Measurements from ENCODE around the gene PRG3.
"Not testable (repeated sequence)": the region's sequence is repeated elsewhere in the genome, so short reads cannot be mapped to it uniquely, and the experiment has no call there.

PRG3 gene

DNA sequence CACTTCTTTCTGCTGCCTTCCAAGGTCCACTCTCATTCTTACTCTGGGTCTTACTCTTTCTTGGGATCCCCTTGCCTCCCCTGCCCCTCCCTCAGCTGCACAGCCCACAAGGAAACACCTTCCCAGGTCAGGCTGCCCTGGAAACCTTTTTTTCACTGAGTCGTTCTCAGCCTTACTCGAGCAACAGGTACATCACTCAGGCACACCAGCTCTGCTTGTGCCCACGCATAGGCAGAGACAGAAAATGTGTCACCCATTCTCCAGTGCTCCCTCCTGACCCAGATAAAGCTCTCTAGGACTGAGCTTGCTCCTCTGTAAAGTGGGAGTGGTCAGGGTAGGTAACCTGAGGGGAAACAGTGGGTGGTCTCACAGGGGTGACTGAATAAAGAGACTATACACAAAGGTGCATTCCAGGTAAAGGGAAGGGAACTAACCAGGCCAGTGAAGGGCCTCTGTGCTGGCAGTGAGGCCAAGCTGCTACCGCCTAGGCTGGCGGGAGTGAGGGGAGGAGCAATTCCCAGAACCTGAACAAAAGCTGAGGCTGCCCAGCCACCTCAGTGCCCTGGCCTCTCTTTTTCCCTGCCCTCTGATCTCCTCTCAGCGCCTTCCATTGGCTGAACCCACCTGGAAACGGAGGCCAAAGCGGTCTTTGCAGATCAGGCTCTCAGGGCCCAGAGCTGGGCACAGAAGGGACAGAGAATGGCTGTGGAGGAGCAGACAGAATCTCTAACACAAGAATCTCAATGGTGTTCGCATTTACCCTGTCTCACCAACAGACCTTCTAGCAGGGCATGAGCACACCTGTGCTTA, 15.9 kb downstream of the PRG3 start:
- TF ChIP-seq, protein P1, sequence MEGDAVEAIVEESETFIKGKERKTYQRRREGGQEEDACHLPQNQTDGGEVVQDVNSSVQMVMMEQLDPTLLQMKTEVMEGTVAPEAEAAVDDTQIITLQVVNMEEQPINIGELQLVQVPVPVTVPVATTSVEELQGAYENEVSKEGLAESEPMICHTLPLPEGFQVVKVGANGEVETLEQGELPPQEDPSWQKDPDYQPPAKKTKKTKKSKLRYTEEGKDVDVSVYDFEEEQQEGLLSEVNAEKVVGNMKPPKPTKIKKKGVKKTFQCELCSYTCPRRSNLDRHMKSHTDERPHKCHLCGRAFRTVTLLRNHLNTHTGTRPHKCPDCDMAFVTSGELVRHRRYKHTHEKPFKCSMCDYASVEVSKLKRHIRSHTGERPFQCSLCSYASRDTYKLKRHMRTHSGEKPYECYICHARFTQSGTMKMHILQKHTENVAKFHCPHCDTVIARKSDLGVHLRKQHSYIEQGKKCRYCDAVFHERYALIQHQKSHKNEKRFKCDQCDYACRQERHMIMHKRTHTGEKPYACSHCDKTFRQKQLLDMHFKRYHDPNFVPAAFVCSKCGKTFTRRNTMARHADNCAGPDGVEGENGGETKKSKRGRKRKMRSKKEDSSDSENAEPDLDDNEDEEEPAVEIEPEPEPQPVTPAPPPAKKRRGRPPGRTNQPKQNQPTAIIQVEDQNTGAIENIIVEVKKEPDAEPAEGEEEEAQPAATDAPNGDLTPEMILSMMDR (IDR thresholded peaks at IDR 0.05; ENCODE audit: low read depth, low read length), result no peak
- no peak overlapping the region for H3K4me3 ChIP-seq (ENCODE audit: low read depth, low read length)

DNA sequence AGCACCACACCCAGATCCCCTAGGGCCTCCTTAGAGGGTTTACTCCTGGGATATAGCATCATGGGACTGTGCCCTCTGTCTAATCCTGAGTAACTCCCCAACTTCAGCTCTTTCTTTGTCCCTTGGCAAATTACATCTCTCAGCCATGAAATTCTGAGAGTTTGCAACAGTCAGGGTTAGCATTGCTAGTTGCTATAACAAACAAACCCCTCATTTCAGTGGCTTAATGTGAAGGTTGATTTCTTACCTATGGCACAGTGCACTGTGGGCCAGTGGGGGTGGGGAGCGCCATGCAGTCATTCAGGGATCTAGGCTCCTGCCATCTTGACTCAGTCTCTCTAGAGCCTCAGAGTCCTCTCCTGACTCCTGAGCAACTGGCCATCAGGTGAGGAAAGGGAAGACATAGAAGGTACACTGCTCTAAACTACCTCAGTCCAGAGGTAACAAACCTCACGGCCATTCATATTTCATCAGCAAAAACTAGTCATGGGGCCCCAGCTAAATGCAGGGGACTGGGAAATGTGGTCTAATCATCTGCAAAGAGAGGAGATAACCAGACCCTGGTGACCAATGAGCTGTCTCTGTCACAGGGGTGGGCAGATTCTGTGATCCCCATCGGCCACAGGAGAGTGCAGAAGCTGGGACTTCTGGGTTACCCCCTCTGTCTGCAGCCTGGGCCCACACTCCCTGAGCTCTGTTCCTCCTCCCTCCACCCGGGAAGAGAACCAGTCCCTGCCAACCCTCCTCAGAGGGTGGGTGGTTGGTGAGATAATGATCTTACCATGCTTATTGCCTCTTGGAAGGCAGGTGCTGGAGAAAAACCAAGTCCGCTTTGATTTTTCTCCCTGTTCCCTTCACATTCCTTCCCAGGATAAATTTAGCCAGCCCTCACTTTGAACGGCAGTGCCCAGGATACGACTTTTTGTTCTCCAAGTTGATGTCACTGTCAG, 17.5 kb downstream of the PRG3 start:
- TF ChIP-seq, protein P1 (IDR thresholded peaks at IDR 0.05; ENCODE audit: low read depth, low read length), result no peak
- H3K4me3 ChIP-seq (ENCODE audit: low read depth, low read length), result no peak overlapping the region

DNA sequence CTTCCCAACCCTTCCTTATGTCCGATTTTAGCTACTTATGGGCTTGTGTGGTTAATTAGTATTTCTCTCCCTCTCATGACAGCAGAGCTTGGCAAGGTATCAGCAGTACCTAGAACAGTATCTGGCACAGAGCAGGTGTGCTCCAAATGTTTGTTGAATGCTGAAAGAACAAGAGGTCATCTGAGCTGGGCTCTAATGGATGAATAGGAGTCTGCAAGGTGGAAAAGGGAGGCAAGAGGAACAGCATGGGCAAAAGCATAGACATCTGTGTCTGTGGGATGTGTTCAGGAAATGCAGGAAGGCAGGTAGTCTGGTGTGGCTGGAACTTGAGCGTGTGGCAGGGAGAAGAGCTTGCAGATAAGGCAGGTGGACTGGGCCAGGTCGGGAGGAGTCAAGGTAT, 19.0 kb downstream of the PRG3 start:
- TF ChIP-seq, protein P1 (IDR thresholded peaks at IDR 0.05; ENCODE audit: low read depth, low read length), result no peak
- no peak overlapping the region for H3K4me3 ChIP-seq (ENCODE audit: low read depth, low read length)

DNA sequence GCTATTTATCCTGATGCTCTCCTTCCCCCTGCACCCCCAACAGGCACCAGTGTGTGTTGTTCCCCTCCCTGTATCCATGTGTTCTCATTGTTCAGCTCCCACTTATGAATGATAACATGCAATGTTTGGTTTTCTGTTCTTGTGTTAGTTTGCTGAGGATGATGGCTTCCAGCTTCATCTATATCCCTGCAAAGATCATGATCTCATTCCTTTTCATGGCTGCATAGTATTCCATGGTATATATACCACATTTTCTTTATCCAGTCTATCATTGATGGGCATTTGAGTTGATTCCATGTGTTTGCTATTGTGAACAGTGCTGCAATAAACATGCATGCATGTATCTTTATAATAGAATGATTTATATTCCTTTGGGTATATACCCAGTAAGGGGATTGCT, 19.5 kb downstream of the PRG3 start:
- not testable (repeated sequence) for H3K4me3 ChIP-seq (ENCODE audit: low read depth, low read length)

DNA sequence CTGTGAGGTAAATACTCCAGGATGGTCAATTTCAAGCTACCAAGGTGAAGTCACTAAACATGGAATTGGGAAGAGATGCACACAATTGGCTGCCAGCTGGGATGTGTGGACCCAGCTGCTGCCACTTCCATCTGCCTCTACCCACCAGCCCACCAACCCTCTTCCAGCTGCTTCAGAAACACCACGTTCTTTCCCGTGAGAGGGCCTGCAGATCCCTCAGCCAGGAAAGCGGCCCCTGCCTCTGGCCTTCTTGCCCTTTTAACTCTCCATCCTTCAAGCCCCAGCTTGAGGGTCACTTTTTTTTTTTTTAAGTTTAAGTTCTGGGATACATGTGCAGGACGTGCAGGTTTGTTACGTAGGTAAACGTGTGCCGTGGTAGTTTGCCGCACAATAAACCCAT, 20.0 kb downstream of the PRG3 start:
- no peak overlapping the region for H3K4me3 ChIP-seq (ENCODE audit: low read depth, low read length)

DNA sequence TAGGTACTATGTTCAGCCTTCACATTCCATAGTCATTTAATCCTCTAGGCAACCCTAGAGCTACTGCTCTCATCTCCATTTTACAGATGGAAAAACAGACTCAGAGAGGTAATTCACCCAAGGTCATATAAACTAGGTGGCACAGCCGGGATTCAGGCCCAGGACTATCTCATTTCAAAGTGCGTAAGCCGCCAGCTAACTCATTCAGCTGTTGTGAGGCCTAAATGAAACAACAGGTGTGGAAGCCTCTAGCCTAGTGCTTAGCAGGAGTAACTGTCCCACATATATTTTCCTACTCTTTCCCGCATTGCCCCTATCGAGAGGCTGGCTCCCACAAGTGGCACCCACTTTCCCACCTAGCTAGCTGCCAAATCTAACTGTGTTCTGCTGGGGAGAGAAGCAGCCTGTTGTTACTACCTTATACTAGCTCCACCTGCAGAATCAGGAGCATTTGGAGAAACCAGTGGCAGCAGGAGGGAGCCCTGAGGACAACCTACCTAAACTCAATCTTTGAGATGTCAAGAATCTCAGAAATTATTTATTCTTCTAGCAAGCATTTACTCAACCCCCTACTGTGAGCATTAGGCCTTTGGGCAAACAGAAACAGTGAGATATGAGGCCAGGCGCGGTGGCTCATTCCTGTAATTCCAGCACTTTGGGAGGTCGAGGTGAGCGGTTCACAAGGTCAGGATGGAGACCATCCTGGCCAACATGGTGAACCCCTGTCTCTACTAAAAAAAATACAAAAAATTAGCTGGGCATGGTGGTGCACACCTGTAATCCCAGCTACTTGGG, 20.9 kb downstream of the PRG3 start:
- no peak overlapping the region for H3K4me3 ChIP-seq (ENCODE audit: low read depth, low read length)

More for the DNA sequence above, 20.0 kb downstream of the PRG3 start:
- TF ChIP-seq, protein P1 (IDR thresholded peaks at IDR 0.05; ENCODE audit: low read depth, low read length), result no peak

DNA sequence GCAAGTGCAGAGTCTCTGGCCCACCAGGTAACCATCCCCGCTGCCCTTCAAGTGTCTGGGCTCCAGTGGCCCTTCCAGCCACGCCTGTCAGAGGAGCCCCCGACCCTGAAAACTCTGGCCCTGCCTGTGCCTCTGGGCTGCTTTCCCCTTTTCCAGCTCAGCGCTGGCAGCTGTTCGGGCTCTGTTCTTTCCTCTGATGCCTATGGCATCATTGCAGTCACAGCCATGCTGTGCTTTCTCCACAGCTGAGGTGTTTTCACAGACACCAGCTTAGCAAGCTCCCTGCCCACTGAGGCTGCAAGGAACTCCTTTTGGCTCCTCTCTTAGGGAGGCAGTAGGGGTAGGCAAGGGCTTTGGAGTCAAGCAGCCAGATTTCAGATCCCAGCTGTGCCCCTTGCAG, 21.6 kb downstream of the PRG3 start:
- H3K4me3 ChIP-seq (ENCODE audit: low read depth, low read length), result no peak overlapping the region

More for the DNA sequence above, 20.9 kb downstream of the PRG3 start:
- TF ChIP-seq, protein P1 (IDR thresholded peaks at IDR 0.05; ENCODE audit: low read depth, low read length), result no peak

More for the DNA sequence above, 21.6 kb downstream of the PRG3 start:
- TF ChIP-seq, protein P1 (IDR thresholded peaks at IDR 0.05; ENCODE audit: low read depth, low read length), result no peak
